ENCODE measurements around the gene CCDC13.
"Not testable (repeated sequence)": the region's sequence is repeated elsewhere in the genome, so short reads cannot be mapped to it uniquely, and the experiment has no call there.

GRCh38 chr3:42810706-42811105 is 37.7 kb upstream of the CCDC13 start:
- TF ChIP-seq CTCF (conservative IDR thresholded peaks at IDR 0.05); EZH2 (IDR thresholded peaks at IDR 0.05; ENCODE audit: low read depth): not testable (repeated sequence)
